ENCODE measurements around the gene DPM2.

Gene DPM2

DNA sequence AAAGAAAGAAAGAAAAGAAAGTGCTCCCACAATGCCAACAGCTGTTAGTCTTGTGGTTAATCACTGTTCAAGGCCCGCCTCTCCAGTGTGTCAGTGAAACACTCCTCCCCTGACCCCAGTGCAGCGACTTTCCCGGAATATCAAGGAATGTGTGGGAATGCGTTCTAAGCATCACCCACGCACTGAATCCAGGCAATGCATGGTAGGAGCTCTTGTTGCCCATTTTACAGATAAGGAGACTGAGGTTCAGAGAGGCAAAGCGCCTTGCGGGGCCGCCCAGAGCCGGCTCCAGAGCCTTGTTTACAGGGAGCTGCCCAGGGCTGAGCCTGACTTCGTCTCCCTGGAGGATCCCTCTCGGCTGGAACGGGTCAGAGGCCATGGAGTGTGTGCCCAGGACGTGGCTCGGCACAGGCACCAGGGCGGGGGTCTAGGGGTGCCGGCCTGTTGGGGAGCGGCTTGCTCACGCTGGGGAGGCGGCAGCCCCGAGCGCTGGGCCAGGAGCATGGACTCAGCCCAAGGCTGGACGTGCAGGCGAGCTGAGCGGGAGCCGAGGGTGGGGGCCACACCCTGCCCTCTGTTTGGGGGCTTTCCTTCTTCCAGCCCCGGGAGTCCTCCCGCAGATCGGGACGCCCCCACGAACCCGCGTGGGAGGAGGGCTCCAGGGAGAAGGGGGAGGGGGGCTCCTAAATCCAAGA, 39.1 kb downstream of the DPM2 start:
- DNase-seq (ENCODE audit: low read depth, low spot score): no peak

DNA sequence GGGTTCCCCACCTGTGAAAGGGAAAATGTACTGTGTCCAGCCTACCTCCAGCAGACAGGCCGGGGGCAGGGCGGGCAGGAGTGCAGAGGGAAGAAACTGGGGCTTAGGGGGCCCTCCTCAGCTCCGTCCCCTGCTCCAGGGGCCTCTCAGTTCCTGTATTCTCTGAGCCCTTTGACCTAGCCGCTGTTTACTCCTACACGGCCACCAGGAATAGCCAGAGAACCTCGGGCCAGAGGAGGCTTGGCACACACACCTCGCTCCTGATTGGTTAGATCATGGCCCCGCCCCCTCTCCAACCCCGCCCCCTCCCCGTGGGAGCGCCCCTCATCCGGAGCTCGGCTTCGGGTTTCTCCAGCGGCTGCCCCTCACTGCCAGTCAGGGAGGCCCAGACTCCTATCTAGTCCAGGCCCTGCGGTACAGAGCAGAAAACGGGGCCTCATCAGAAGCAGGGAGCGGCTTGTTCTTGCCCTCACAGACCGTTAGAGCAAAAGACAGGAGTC, 40.4 kb downstream of the DPM2 start:
- no peak for DNase-seq (ENCODE audit: low read depth, low spot score)

DNA sequence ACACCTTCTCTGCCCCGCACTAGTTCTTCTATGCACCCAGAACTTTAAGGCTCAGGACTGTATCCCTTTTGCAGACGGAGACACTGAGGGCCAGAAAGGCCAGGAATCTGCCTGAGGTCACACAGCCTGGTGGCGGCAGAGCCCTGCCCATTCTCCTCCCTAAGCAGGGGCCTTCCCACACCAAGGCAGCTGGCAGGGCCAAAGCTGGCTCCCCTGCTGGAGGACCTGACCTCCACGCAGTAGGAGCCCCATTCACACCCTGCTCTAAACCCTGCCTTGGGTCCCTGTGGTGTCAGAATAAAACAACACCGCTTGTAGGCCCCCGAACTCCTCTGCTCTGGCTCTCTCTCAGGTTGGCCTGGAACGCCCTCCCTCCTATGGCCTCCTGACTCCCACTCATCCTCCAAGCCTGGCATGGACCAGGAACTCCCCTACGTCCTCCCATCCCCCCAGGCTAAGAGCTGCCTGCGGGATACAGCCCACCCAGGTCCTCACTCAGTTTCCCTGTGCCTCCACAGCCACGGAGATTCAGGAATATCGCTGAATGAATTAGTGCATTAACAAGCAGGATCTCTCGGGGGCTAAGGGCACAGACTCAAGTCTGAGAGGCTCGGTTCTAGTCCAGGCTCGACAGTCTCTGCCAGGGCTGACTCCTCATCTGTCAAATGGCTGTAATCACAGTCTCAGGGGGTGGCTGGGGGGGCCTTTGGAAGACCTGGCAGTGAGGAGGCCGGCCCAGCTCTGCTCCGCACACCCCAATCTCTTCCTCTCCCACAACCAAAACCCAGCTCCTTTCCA, 41.1 kb downstream of the DPM2 start:
- DNase-seq (ENCODE audit: low read depth, low spot score): no peak

DNA sequence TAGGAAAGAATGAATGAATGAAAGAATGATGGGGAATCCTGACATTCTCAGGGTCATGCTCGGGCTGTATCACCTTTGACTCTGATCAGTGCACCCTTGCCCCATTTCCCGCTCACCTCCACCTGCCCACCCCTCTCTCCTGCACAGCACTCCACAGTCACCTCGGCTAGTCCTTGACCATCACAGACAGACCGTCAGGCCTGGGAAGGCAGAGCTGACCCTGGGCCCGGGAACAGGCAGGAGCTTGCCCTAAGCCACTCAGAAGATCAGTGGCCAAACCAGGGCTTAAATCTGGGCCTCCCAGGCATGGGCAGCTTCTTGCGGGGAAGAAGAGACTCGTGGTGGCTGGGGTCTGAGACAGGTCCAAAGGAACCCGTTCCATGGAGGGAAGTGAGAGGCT, 41.8 kb downstream of the DPM2 start:
- no peak for DNase-seq (ENCODE audit: low read depth, low spot score)

DNA sequence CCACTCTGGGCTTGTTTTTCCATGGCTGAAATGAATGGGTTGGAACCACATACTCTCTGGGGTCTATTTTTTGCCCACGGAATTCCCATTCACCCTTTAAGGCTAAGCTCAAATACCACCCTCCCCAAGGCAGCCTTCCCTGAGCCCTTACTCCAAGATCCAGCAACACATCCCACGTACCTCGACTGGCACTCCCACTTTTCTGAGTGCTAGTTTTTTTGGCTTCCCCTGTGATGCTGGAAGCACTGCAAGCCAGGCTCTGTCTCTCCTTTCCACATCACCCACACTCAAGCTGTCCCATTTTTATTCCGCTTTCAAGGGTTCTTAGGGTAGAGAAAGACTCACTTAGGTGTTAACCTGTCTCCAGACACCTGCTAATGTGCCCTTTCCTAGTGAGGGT, 44.3 kb downstream of the DPM2 start:
- DNase-seq (ENCODE audit: low read depth, low spot score): no peak

DNA sequence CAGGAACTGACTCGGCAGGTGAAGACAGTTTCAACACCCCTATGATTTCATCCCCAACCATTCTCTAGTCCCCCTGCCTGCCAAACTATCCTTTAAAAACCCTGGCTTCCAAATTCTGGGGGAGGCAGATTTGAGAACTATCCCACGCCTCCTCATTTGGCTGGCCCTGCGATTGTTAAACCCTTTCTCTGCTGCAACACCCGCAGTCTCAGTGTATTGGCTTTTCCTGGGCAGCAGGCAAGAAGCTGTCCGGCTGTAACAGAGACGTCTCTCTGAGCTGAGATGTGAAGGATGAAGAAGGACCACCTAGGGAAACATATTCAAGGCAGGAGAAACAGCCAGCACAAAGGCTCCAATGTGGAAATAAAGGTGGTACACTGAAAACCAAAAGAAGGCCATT, 44.8 kb downstream of the DPM2 start:
- DNase-seq (ENCODE audit: low read depth, low spot score): no peak

DNA sequence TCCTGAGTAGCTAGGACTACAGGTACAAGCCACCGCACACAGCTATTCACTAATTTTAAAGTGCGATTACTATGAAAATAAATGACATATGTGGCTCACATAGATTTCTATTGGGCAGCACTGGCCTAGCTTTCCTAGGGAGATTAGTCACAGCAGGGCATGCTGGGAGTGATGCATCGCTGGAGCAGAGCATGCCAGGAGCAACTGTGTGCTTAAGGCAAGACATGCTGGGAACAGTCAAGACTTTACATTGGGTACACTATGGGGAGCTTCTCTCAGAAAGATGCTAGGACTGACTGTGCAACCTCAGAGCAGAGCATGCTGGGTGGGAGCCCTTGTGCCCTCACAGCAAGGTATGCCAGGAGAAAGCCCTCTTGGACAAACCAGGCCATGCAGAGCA, 47.6 kb downstream of the DPM2 start:
- DNase-seq (ENCODE audit: low read depth, low spot score): no peak

DNA sequence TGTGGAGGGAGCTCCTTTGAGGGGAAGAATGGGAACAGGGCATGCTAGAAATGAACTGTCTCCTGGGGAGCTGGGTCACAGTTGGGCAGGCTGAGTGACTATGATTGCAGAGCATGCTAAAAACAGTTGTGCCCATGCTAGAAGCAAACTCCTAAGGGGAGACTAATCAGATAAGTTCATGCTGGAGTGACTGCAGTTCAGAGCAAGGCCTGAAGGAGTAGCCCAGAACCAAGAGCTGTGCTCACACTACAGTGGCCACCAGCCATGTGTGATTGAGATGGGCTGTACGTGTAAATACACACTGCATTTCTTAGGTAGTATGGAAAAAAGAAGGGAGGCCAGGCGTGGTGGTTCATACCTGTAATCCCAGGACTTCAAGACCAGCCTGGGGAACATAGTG, 49.9 kb downstream of the DPM2 start:
- DNase-seq (ENCODE audit: low read depth, low spot score): no peak

DNA sequence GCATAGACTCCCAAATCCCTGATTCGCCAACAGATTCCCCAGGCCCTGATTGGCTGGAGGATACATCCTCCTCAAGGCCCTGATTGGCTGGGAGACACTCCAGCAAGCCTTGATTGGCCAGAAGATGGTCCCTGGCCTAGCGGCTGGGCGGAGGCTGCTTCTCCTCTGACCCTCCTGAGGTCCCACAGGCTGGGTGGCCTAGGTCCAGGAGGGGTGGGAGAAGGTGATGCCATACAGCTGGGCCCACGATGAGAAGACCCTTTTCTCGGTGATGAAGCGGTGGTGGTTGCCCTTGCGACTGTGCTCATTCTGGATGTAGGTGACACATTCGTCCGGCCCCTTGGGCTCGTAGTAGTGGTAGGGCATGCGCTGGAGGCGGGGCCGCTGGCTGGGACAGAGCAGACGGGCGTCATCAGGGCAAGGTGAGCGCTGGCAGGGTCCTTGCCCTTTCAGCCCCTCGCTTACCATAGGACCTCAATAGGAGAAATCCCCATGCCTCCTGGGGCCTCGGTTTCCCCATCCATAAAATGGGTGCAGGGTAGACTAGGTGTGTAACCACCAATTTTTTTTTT, 51.2 kb downstream of the DPM2 start:
- no peak for DNase-seq (ENCODE audit: low read depth, low spot score)

DNA sequence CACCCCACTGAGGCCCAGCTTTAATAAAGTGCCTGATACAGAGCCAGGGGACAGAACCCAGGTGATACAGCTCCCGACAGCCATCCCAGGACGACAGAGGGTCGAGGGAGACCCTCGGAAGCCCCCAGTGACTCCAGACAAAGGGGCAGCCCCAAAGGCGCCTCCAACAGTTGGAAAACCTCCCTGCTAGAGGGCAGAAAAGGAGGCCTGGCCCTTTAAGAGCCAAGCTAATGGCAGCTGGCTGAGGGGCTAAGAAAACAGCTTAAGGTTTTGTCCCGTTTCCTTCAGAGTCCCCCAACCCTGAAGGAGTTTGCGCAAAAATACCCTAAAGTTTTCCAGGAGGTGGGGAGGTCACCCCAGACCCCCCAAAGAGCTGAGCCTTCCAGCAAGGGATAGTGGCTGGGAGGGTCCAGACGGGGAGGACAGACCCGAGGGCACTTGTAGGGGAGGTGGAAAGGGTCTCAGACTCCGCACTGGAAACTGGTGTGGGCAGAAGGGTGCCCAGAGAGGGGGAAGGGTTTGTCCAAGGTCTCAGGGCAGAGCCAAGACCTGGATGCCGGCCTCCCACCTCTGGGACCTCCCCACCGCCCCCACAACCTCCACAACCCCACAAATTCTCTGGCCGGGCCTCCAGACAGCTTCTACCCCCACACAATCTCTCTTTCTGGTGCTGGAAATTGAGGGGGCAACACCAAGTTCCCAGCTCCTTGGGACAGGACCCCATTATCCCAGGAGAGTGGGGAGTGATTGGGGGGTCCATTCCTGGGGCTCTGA, 52.0 kb downstream of the DPM2 start:
- no peak for DNase-seq (ENCODE audit: low read depth, low spot score)

Data from smooth muscle cell of the brain vasculature (primary cell).